Neutrophil (primary cell): ENCODE data around the gene NME8.

ENCODE experiments used
- H3K27ac ChIP-seq: fragments of 200-600 bp; sonication (generic); 2 replicates; pipeline ENCODE4 v1.5.1; 2016; ENCODE audit warnings: mild to moderate bottlenecking, moderate library complexity
- H3K27me3 ChIP-seq: fragments of 200-600 bp; sonication (generic); 2 replicates; pipeline ENCODE4 v1.6.0; 2016; ENCODE audit warnings: mild to moderate bottlenecking
- H3K36me3 ChIP-seq: fragments of 200-600 bp; sonication (generic); 2 replicates; pipeline ENCODE4 v1.5.1; 2017
- H3K4me1 ChIP-seq, 2 experiments: fragments of 200-600 bp in 1 of 2; sonication (generic) in 1 of 2; 1 replicate in 1 of 2; 2 replicates in 1 of 2; pipeline versions ENCODE4 v1.5.1 to v1.6.1; 2013 to 2016; ENCODE audit warnings: low read depth in 1 of 2, low read length in 1 of 2, mild to moderate bottlenecking in 1 of 2, moderate library complexity in 1 of 2; ENCODE audit not compliant: control insufficient read depth in 1 of 2, insufficient read depth in 1 of 2
- H3K4me3 ChIP-seq, 2 experiments: fragments of 200-600 bp in 1 of 2; sonication (generic) in 1 of 2; 1 replicate in 1 of 2; 2 replicates in 1 of 2; pipeline ENCODE4 v1.5.1; 2013 to 2016; ENCODE audit warnings: low read depth in 1 of 2, low read length in 1 of 2, mild to moderate bottlenecking in 1 of 2, moderate library complexity in 1 of 2
- H3K9me3 ChIP-seq: fragments of 200-600 bp; sonication (generic); 2 replicates; pipeline ENCODE4 v1.5.1; 2016
- CTCF ChIP-seq: fragments of 200-600 bp; sonication (generic); IDR thresholded peaks from 2 replicates; pipeline ENCODE4 v1.5.1; 2016; ENCODE audit warnings: antibody characterized with exemption

Gene NME8

GRCh38 chr7:37853468-37853867 is 5.1 kb downstream of the NME8 start:
- H3K4me1 ChIP-seq, result no peaks in the 10 kb centered on the region
- no peaks in the 10 kb centered on the region for H3K27me3 ChIP-seq
- peaks cover 7% of the 10 kb centered on the region for H3K36me3 ChIP-seq
- peaks cover 3% of the 10 kb centered on the region for H3K9me3 ChIP-seq
- H3K4me3 ChIP-seq, result no peak overlapping the region
- no peak overlapping the region for H3K27ac ChIP-seq
- TF ChIP-seq CTCF, result no peak

- Histone ChIP-seq H3K36me3 (peaks cover 28% of the 10 kb centered on the region), H3K4me3 (no peak overlapping the region), H3K27me3 (no peaks in the 10 kb centered on the region), H3K9me3 (no peaks in the 10 kb centered on the region), H3K4me1 (no peaks in the 10 kb centered on the region), H3K27ac (no peak overlapping the region)
- no peak for TF ChIP-seq CTCF
Observed at GRCh38 chr7:37882086-37882485, 33.7 kb downstream of the NME8 start.

DNA sequence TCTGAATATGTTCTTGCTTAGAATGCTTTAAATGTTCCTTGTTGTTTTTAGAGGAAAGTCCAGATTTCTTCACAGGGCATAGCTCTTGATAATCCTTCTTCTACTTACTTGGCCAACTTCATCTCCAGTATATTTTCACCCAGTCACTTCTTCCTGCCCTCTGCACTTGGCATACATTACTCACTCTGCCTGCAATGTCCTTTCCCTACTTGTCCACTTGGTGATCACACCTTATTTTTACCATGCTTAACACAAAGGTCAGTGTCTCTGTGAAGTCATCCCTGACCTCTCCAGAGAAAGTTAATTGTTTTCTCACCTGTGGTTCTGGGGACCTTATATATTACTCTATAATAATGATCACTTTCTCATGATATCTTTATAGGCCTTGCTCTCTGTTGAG is 45.0 kb downstream of the NME8 start:
- H3K36me3 ChIP-seq, result peaks cover 49% of the 10 kb centered on the region
- H3K4me3 ChIP-seq, result no peak overlapping the region
- no peaks in the 10 kb centered on the region for H3K4me1 ChIP-seq
- no peaks in the 10 kb centered on the region for H3K9me3 ChIP-seq
- TF ChIP-seq CTCF, result no peak
- H3K27me3 ChIP-seq, result no peaks in the 10 kb centered on the region
- H3K27ac ChIP-seq, result no peak overlapping the region

DNA sequence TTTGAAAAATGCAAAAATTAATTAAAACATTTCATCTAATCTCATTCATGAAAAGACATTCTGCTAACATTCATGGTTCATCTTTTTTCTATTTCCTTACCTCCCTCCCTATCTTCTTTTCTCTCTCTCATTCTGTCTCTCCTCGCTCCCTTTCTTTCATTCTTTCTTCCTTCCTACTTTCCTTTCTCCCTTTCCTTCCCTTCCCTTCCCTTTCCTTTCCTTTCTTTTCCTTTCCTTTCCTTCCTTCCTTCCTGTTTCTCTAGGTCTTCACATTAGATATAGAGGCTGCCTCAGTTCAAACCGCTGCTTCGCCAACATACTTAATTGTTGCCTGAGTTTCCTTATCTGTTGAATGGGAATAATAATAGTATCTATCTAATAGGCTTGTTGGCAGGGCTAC is 46.3 kb downstream of the NME8 start:
- Histone ChIP-seq H3K4me3 (no peak overlapping the region), H3K36me3 (peaks cover 50% of the 10 kb centered on the region), H3K27me3 (no peaks in the 10 kb centered on the region), H3K9me3 (no peaks in the 10 kb centered on the region), H3K4me1 (no peaks in the 10 kb centered on the region), H3K27ac (no peak overlapping the region)
- TF ChIP-seq CTCF, result no peak

DNA sequence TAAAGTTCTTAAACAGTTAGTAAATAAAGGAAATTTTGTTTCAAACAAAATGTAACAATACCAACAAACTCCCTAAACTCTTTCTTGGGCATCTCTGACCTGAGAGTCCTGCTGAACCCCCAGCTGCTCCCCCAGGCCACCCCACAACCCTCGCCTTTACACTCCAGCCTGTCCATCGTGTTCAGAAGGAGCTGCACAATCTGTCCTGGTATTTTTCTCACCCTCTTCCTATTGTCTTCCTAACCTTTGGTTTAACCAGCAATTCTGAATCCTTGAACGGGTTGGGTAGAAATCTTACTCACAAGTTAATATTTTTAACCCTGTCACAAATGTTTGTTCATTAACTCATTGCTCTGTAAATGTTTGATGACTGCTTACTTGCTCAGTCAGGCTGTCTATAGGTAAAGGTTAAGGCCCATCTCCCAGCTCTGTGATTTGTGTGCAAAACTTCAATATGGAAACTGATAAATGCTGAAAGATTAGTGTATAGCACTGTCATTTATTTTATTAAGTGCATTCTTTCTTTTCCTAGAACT is 51.4 kb downstream of the NME8 start:
- no peak for TF ChIP-seq CTCF
- peaks cover 50% of the 10 kb centered on the region for H3K36me3 ChIP-seq
- H3K27me3 ChIP-seq, result no peaks in the 10 kb centered on the region
- H3K9me3 ChIP-seq, result no peaks in the 10 kb centered on the region
- H3K4me1 ChIP-seq, result no peaks in the 10 kb centered on the region
- H3K27ac ChIP-seq, result no peak overlapping the region
- no peak overlapping the region for H3K4me3 ChIP-seq
